Measurements from ENCODE around the gene MSL1.

DNA sequence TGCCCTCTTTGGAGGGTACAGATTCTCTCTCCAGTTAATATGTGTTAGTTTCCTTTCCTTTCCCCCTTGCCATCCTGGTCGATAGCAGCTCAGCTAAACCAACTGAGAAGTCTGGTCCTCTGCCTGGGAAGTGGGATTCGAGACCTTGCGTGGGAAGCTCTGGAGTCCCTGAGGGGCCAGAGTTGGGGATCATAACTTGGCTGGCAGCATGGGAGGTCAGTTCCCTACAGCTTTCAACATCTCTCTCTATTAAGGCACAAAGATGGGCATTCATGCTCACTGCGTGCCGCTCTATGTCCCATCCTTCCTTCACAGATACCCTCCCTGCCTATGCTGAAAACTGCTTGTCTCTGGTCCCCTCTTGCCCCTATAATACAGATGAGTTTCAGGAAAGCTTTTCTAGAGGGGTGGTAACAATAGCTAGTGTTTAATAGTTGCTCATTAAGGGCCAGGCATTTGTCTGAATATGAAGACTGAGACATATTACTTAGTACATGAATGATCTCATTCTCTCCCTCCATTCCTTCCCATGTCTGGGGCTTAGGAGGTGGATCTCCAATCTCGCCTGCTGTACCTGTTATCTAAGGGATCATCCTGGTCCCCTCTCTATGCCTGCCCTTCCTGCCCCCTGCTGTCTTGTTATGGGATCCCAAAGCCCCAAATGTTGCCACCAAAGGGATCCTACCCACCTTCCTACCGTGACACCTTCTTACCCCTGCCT, 48.2 kb upstream of the MSL1 start:
- no peak for TF ChIP-seq POLR2A (IDR thresholded peaks at IDR 0.05)
- TF ChIP-seq, protein P1, sequence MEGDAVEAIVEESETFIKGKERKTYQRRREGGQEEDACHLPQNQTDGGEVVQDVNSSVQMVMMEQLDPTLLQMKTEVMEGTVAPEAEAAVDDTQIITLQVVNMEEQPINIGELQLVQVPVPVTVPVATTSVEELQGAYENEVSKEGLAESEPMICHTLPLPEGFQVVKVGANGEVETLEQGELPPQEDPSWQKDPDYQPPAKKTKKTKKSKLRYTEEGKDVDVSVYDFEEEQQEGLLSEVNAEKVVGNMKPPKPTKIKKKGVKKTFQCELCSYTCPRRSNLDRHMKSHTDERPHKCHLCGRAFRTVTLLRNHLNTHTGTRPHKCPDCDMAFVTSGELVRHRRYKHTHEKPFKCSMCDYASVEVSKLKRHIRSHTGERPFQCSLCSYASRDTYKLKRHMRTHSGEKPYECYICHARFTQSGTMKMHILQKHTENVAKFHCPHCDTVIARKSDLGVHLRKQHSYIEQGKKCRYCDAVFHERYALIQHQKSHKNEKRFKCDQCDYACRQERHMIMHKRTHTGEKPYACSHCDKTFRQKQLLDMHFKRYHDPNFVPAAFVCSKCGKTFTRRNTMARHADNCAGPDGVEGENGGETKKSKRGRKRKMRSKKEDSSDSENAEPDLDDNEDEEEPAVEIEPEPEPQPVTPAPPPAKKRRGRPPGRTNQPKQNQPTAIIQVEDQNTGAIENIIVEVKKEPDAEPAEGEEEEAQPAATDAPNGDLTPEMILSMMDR (IDR thresholded peaks at IDR 0.05) = peak in 1 of 6 experiments; percentile 4

All from Peyer's patch (tissue), 4 donors.